Mesendoderm (in vitro differentiated cells): ENCODE results near the gene PLCB1.

Experiments used
- DNase-seq: peaks from one replicate; pipeline ENCODE4 v3.0.0; 2013
- H2AK5ac ChIP-seq: 2 replicates; pipeline ENCODE4 v1.6.1; 2013; ENCODE audit warnings: low read length, inconsistent platforms
- H2BK120ac ChIP-seq: 2 replicates; pipeline ENCODE4 v1.6.1; 2013; ENCODE audit warnings: low read depth, mild to moderate bottlenecking, low read length, moderate library complexity, mixed read lengths
- H2BK15ac ChIP-seq: replicated peaks from 2 replicates; pipeline ENCODE4 v1.6.1; 2013; ENCODE audit warnings: low read depth, mild to moderate bottlenecking, moderate library complexity
- H2BK5ac ChIP-seq: 2 replicates; pipeline ENCODE4 v1.6.1; 2013; ENCODE audit warnings: low read length, inconsistent platforms
- H3K18ac ChIP-seq: 2 replicates; pipeline ENCODE4 v1.6.1; 2013; ENCODE audit warnings: mild to moderate bottlenecking, low read length, mixed read lengths
- H3K23ac ChIP-seq: one replicate; pipeline ENCODE4 v1.6.1; 2013; ENCODE audit warnings: low read length
- H3K27ac ChIP-seq: 2 replicates; pipeline ENCODE4 v1.5.1; 2013; ENCODE audit warnings: low read depth, mild to moderate bottlenecking, inconsistent platforms, low read length, moderate library complexity
- H3K27me3 ChIP-seq: 2 replicates; pipeline ENCODE4 v1.6.1; 2013; ENCODE audit warnings: low read length, control low read depth, mild to moderate bottlenecking, inconsistent platforms; ENCODE audit not compliant: insufficient read depth, poor library complexity
- H3K36me3 ChIP-seq: 2 replicates; pipeline ENCODE4 v1.6.1; 2013; ENCODE audit warnings: low read length, inconsistent platforms; ENCODE audit not compliant: control insufficient read depth, insufficient read depth
- H3K4ac ChIP-seq: one replicate; pipeline ENCODE4 v1.6.1; 2013; ENCODE audit warnings: low read depth, mild to moderate bottlenecking, low read length, moderate library complexity
- H3K4me1 ChIP-seq: 2 replicates; pipeline ENCODE4 v1.6.1; 2013; ENCODE audit warnings: low read depth, low read length, inconsistent platforms; ENCODE audit not compliant: control insufficient read depth
- H3K4me2 ChIP-seq: 2 replicates; pipeline ENCODE4 v1.6.1; 2013; ENCODE audit warnings: low read length
- H3K4me3 ChIP-seq: 2 replicates; pipeline ENCODE4 v1.5.1; 2013; ENCODE audit warnings: mild to moderate bottlenecking, low read length
- H3K56ac ChIP-seq: one replicate; pipeline ENCODE4 v1.6.1; 2013; ENCODE audit warnings: low read length
- H3K79me1 ChIP-seq: 2 replicates; pipeline ENCODE4 v1.6.1; 2013; ENCODE audit warnings: low read length, inconsistent platforms
- H3K79me2 ChIP-seq: 2 replicates; pipeline ENCODE4 v1.6.1; 2013; ENCODE audit warnings: mild to moderate bottlenecking, low read length; ENCODE audit not compliant: control insufficient read depth, insufficient read depth
- H3K9ac ChIP-seq: 2 replicates; pipeline ENCODE4 v1.6.1; 2013; ENCODE audit warnings: low read length, inconsistent platforms
- H4K5ac ChIP-seq: one replicate; pipeline ENCODE4 v1.6.1; 2013; ENCODE audit warnings: low read length
- H4K8ac ChIP-seq: one replicate; pipeline ENCODE4 v1.6.1; 2013; ENCODE audit warnings: low read depth, mild to moderate bottlenecking, control low read depth, low read length, moderate library complexity
- WGBS: extraction: QIAGEN DNeasy Blood & Tissue Kit; methylation state at CpG from one replicate; pipeline ENCODE4 v1.1.7; 2013; ENCODE audit warnings: low lambda C conversion rate, missing lambda C conversion rate; ENCODE audit not compliant: insufficient coverage; ENCODE audit errors: extremely low coverage; 5-methylcytosine and 5-hydroxymethylcytosine counted together

The PLCB1 gene

GRCh38 chr20:8678098-8678776, 546.2 kb downstream of the PLCB1 start:
- H4K8ac ChIP-seq = no peak overlapping the region
- no peak overlapping the region for H4K5ac ChIP-seq

GRCh38 chr20:8689337-8689736, 557.3 kb downstream of the PLCB1 start:
- no peak overlapping the region for H3K9ac ChIP-seq
- WGBS = no CpG with 5 or more reads among the region's 1 CpG

More at GRCh38 chr20:8678098-8678776, 546.2 kb downstream of the PLCB1 start:
- no peaks in the 10 kb centered on the region for H3K36me3 ChIP-seq
- no peak overlapping the region for H2AK5ac ChIP-seq
- no CpG with 5 or more reads among the region's 5 CpGs for WGBS
- no peaks in the 10 kb centered on the region for H3K79me1 ChIP-seq
- H3K27ac ChIP-seq = no peak overlapping the region
- no peak overlapping the region for H2BK5ac ChIP-seq
- no peak overlapping the region for H3K4ac ChIP-seq
- H2BK120ac ChIP-seq = no peak overlapping the region
- H3K18ac ChIP-seq = no peak overlapping the region
- DNase-seq = no peak
- H3K4me3 ChIP-seq = no peak overlapping the region
- H3K4me1 ChIP-seq = no peaks in the 10 kb centered on the region
- H3K9ac ChIP-seq = no peak overlapping the region
- H3K27me3 ChIP-seq = no peaks in the 10 kb centered on the region
- H3K79me2 ChIP-seq = no peaks in the 10 kb centered on the region
- no peak overlapping the region for H3K23ac ChIP-seq
- H3K4me2 ChIP-seq = no peak overlapping the region
- no peak overlapping the region for H2BK15ac ChIP-seq
- no peak overlapping the region for H3K56ac ChIP-seq

GRCh38 chr20:8690074-8690473, 558.0 kb downstream of the PLCB1 start:
- DNase-seq = no peak
- Histone ChIP-seq H2AK5ac (no peak overlapping the region), H3K36me3 (no peaks in the 10 kb centered on the region), H3K79me2 (no peaks in the 10 kb centered on the region), H2BK120ac (no peak overlapping the region), H3K18ac (no peak overlapping the region), H3K9ac (no peak overlapping the region), H4K5ac (no peak overlapping the region), H3K56ac (no peak overlapping the region), H3K23ac (no peak overlapping the region), H2BK5ac (no peak overlapping the region), H3K27me3 (no peaks in the 10 kb centered on the region), H4K8ac (no peak overlapping the region), H2BK15ac (no peak overlapping the region), H3K4me1 (no peaks in the 10 kb centered on the region), H3K27ac (no peak overlapping the region), H3K79me1 (no peaks in the 10 kb centered on the region), H3K4ac (no peak overlapping the region), H3K4me3 (no peak overlapping the region), H3K4me2 (no peak overlapping the region)

More at GRCh38 chr20:8689337-8689736, 557.3 kb downstream of the PLCB1 start:
- Histone ChIP-seq H3K4me3 (no peak overlapping the region), H2BK15ac (no peak overlapping the region), H4K8ac (no peak overlapping the region), H3K36me3 (no peaks in the 10 kb centered on the region), H2AK5ac (no peak overlapping the region), H3K79me1 (no peaks in the 10 kb centered on the region), H3K4me2 (no peak overlapping the region), H3K18ac (no peak overlapping the region), H3K4ac (no peak overlapping the region), H4K5ac (no peak overlapping the region), H3K27me3 (no peaks in the 10 kb centered on the region), H3K23ac (no peak overlapping the region), H3K56ac (no peak overlapping the region), H2BK5ac (no peak overlapping the region), H3K27ac (no peak overlapping the region), H3K4me1 (no peaks in the 10 kb centered on the region), H2BK120ac (no peak overlapping the region), H3K79me2 (no peaks in the 10 kb centered on the region)
- DNase-seq = no peak

- H3K79me1 ChIP-seq = no peaks in the 10 kb centered on the region
- no CpG with 5 or more reads among the region's 2 CpGs for WGBS
Measured at GRCh38 chr20:8693709-8694108, 561.6 kb downstream of the PLCB1 start.

GRCh38 chr20:8700756-8701155, 568.7 kb downstream of the PLCB1 start:
- Histone ChIP-seq H2BK120ac (no peak overlapping the region), H4K8ac (no peak overlapping the region), H2BK5ac (no peak overlapping the region), H3K36me3 (no peaks in the 10 kb centered on the region), H3K18ac (no peak overlapping the region), H3K4me2 (no peak overlapping the region), H4K5ac (no peak overlapping the region), H3K27me3 (no peaks in the 10 kb centered on the region), H3K4me3 (no peak overlapping the region), H3K23ac (no peak overlapping the region), H3K4me1 (no peaks in the 10 kb centered on the region), H3K4ac (no peak overlapping the region), H3K27ac (no peak overlapping the region), H3K79me1 (no peaks in the 10 kb centered on the region), H3K79me2 (no peaks in the 10 kb centered on the region), H2AK5ac (no peak overlapping the region), H2BK15ac (no peak overlapping the region), H3K56ac (no peak overlapping the region), H3K9ac (no peak overlapping the region)
- DNase-seq = no peak
- WGBS = no CpG with 5 or more reads among the region's 2 CpGs

More at GRCh38 chr20:8693709-8694108, 561.6 kb downstream of the PLCB1 start:
- Histone ChIP-seq H4K8ac (no peak overlapping the region), H2BK5ac (no peak overlapping the region), H3K56ac (no peak overlapping the region), H3K4me1 (no peaks in the 10 kb centered on the region), H3K36me3 (no peaks in the 10 kb centered on the region), H3K4me2 (no peak overlapping the region), H3K9ac (no peak overlapping the region), H3K27ac (no peak overlapping the region), H3K4ac (no peak overlapping the region), H3K27me3 (no peaks in the 10 kb centered on the region), H3K18ac (no peak overlapping the region), H4K5ac (no peak overlapping the region), H3K79me2 (no peaks in the 10 kb centered on the region), H3K23ac (no peak overlapping the region), H2AK5ac (no peak overlapping the region), H3K4me3 (no peak overlapping the region), H2BK15ac (no peak overlapping the region), H2BK120ac (no peak overlapping the region)
- no peak for DNase-seq
